HUES64 (cell line): ENCODE results near the gene DPH1.

Experiments used
- H3K27ac ChIP-seq: 2 replicates; pipeline ENCODE4 v1.7.0; 2013; ENCODE audit warnings: low read depth, low read length, inconsistent platforms
- H3K27me3 ChIP-seq: 2 replicates; pipeline ENCODE4 v1.6.1; 2013; ENCODE audit warnings: mild to moderate bottlenecking, low read length; ENCODE audit not compliant: insufficient read depth
- H3K36me3 ChIP-seq: 2 replicates; pipeline ENCODE4 v1.6.1; 2013; ENCODE audit warnings: mild to moderate bottlenecking, low read length; ENCODE audit not compliant: insufficient read depth
- H3K4me1 ChIP-seq: 2 replicates; pipeline ENCODE4 v1.6.1; 2013; ENCODE audit warnings: mild to moderate bottlenecking, low read length, moderate library complexity; ENCODE audit not compliant: insufficient read depth
- H3K4me3 ChIP-seq: 2 replicates; pipeline ENCODE4 v1.5.1; 2013; ENCODE audit warnings: mild to moderate bottlenecking, low read length, moderate library complexity
- H3K9ac ChIP-seq: 2 replicates; pipeline ENCODE4 v1.6.1; 2013; ENCODE audit warnings: mild to moderate bottlenecking, low read depth, low read length
- H3K9me3 ChIP-seq: 2 replicates; pipeline ENCODE4 v1.6.1; 2013; ENCODE audit warnings: low read depth, low read length; ENCODE audit not compliant: insufficient read depth
- WGBS: fragments of 150-250, 120-280 bp; methylation state at CpG from one replicate; pipeline ENCODE4 v1.1.7; 2013; ENCODE audit warnings: missing lambda C conversion rate; 5-methylcytosine and 5-hydroxymethylcytosine counted together

Gene DPH1

GRCh38 chr17:2059547-2060384 lies 29.8 kb downstream of the DPH1 start:
- Histone ChIP-seq H3K9ac (no peak overlapping the region), H3K27ac (no peak overlapping the region), H3K4me3 (peak overlapping the region; percentile 26; the same call in 1 of the 2 replicates), H3K9me3 (no peaks in the 10 kb centered on the region), H3K36me3 (no peaks in the 10 kb centered on the region; the same call in 1 of the 2 replicates), H3K4me1 (peaks cover 11% of the 10 kb centered on the region), H3K27me3 (peaks cover 66% of the 10 kb centered on the region)
- WGBS: 86% methylated on average over 21 of the region's 21 CpGs

DNA sequence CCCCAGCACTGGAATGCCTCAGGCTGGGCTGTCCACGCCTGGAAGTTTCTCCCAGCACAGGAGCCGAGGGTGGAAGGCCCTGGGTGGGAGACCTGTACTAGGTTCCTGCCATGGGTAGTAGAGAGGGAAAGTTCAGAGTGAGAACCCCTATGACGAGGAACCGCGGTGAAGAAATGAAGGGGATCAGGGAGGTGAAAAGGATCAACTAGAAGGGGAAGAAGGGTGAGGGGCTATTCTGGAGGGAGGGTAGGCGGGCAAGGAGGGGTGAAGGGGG lies 30.4 kb downstream of the DPH1 start:
- Histone ChIP-seq H3K27ac (no peak overlapping the region), H3K4me3 (no peak overlapping the region), H3K9ac (no peak overlapping the region), H3K9me3 (no peaks in the 10 kb centered on the region), H3K27me3 (peaks cover 60% of the 10 kb centered on the region), H3K36me3 (no peaks in the 10 kb centered on the region; the same call in 1 of the 2 replicates), H3K4me1 (peaks cover 11% of the 10 kb centered on the region)
- WGBS: 89% methylated on average over 6 of the region's 6 CpGs

- Histone ChIP-seq H3K27ac (no peak overlapping the region), H3K4me3 (no peak overlapping the region), H3K27me3 (peaks cover 55% of the 10 kb centered on the region), H3K9me3 (no peaks in the 10 kb centered on the region), H3K9ac (no peak overlapping the region), H3K36me3 (no peaks in the 10 kb centered on the region; the same call in 1 of the 2 replicates), H3K4me1 (peaks cover 11% of the 10 kb centered on the region)
- WGBS: 93% methylated on average over 21 of the region's 21 CpGs
These were observed 30.9 kb downstream of the DPH1 start for GRCh38 chr17:2060681-2061440.

- H3K27ac ChIP-seq: no peak overlapping the region
- H3K27me3 ChIP-seq: peaks cover 48% of the 10 kb centered on the region
- WGBS: 90% methylated on average over 17 of the region's 17 CpGs
- H3K36me3 ChIP-seq: no peaks in the 10 kb centered on the region; the same call in 1 of the 2 replicates
- no peaks in the 10 kb centered on the region for H3K9me3 ChIP-seq
- peaks cover 11% of the 10 kb centered on the region for H3K4me1 ChIP-seq
- H3K4me3 ChIP-seq: no peak overlapping the region
- no peak overlapping the region for H3K9ac ChIP-seq
These were observed 31.5 kb downstream of the DPH1 start for GRCh38 chr17:2061441-2061958.

GRCh38 chr17:2062571-2063183 lies 32.7 kb downstream of the DPH1 start:
- H3K36me3 ChIP-seq: no peaks in the 10 kb centered on the region; the same call in 1 of the 2 replicates
- peaks cover 11% of the 10 kb centered on the region for H3K4me1 ChIP-seq
- no peak overlapping the region for H3K9ac ChIP-seq
- H3K27ac ChIP-seq: no peak overlapping the region
- H3K4me3 ChIP-seq: no peak overlapping the region; the same call in 1 of the 2 replicates
- peaks cover 36% of the 10 kb centered on the region for H3K27me3 ChIP-seq
- 41% methylated on average over 11 of the region's 11 CpGs for WGBS
- H3K9me3 ChIP-seq: no peaks in the 10 kb centered on the region

DNA sequence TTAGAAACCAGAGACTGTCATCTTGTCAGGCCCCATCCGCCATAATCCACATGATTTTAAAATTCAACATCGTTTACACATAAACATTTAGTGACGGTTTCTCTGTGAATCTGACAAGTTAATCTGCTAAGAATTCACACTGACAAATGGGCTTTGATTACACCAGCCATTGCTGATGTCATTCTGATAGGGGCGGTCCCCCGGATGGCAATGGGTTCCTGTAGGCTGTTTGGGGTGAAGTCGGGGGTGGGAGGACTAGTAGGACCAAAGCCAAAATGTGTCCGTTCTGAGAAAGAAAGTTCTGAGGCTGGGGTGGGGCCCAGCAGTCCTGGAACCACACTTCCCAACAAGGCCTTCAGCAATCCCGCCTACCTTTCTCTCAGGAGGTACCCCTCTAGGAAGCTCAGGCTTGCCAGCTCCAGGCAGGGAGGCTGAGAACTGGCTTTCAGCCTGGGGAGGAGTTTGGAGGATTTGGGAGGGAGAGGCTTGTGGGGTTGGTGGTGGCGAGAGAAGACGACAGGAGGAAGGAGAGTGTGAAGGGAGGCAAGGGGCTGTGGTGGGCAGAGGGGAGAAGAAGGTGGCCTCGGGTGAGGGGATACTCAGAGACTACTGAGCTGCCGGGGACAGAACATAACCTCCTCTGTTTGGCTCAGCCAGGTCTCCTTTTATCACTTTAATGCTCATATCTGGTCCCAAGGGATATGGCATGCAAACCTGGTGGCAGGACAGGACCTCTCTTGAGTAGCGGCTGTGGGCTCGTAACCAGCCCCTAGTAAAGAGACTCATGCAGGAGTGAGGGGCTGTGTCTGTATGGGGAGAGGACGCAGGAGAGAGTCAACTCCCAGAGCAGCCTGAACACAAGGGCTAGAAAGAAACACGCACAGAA lies 33.6 kb downstream of the DPH1 start:
- Histone ChIP-seq H3K9me3 (no peaks in the 10 kb centered on the region), H3K4me3 (no peak overlapping the region), H3K4me1 (peaks cover 11% of the 10 kb centered on the region), H3K27ac (no peak overlapping the region), H3K36me3 (peaks cover under 1% of the 10 kb centered on the region; the same call in 1 of the 2 replicates), H3K9ac (no peak overlapping the region), H3K27me3 (peaks cover 28% of the 10 kb centered on the region)
- WGBS: 85% methylated on average over 16 of the region's 16 CpGs

GRCh38 chr17:2064147-2064489 lies 34.2 kb downstream of the DPH1 start:
- WGBS: 85% methylated on average over 5 of the region's 5 CpGs
- H3K36me3 ChIP-seq: peaks cover 3% of the 10 kb centered on the region; the same call in 1 of the 2 replicates
- H3K27me3 ChIP-seq: peaks cover 22% of the 10 kb centered on the region
- H3K27ac ChIP-seq: no peak overlapping the region
- no peak overlapping the region for H3K9ac ChIP-seq
- no peaks in the 10 kb centered on the region for H3K9me3 ChIP-seq
- peaks cover 11% of the 10 kb centered on the region for H3K4me1 ChIP-seq
- H3K4me3 ChIP-seq: no peak overlapping the region

- WGBS: 91% methylated on average over 6 of the region's 6 CpGs
- peaks cover 3% of the 10 kb centered on the region; the same call in 1 of the 2 replicates for H3K36me3 ChIP-seq
- H3K9me3 ChIP-seq: no peaks in the 10 kb centered on the region
- no peak overlapping the region for H3K4me3 ChIP-seq
- H3K4me1 ChIP-seq: peaks cover 11% of the 10 kb centered on the region
- no peak overlapping the region for H3K9ac ChIP-seq
- peaks cover 18% of the 10 kb centered on the region for H3K27me3 ChIP-seq
- H3K27ac ChIP-seq: no peak overlapping the region
These were observed 34.6 kb downstream of the DPH1 start for GRCh38 chr17:2064520-2064971.

GRCh38 chr17:2064980-2065785 lies 35.2 kb downstream of the DPH1 start:
- no peaks in the 10 kb centered on the region for H3K9me3 ChIP-seq
- H3K36me3 ChIP-seq: peaks cover 3% of the 10 kb centered on the region; the same call in 1 of the 2 replicates
- WGBS: 83% methylated on average over 24 of the region's 24 CpGs
- peaks cover 11% of the 10 kb centered on the region for H3K4me1 ChIP-seq
- H3K9ac ChIP-seq: no peak overlapping the region
- no peak overlapping the region for H3K4me3 ChIP-seq
- peaks cover 11% of the 10 kb centered on the region for H3K27me3 ChIP-seq
- no peak overlapping the region for H3K27ac ChIP-seq
